IPS-18c (cell line): ENCODE measurements around the gene CMTR1.
"Not testable (repeated sequence)": the region's sequence is repeated elsewhere in the genome, so short reads cannot be mapped to it uniquely, and the experiment has no call there.

ENCODE experiments used
- H3K4me3 ChIP-seq: 2 replicates; pipeline ENCODE4 v1.7.0; 2013; ENCODE audit warnings: low read depth, mild to moderate bottlenecking, low read length, moderate library complexity; ENCODE audit not compliant: insufficient read depth
- H3K9me3 ChIP-seq: one replicate; pipeline ENCODE4 v1.6.1; 2013; ENCODE audit warnings: mild to moderate bottlenecking, low read length, moderate library complexity; ENCODE audit not compliant: control insufficient read depth, insufficient read depth

The CMTR1 gene

GRCh38 chr6:37426058-37426944 is 6.7 kb upstream of the CMTR1 start:
- H3K4me3 ChIP-seq: no peak overlapping the region
- H3K9me3 ChIP-seq: no peaks in the 10 kb centered on the region

- H3K9me3 ChIP-seq: no peaks in the 10 kb centered on the region
- no peak overlapping the region for H3K4me3 ChIP-seq
Observed at GRCh38 chr6:37426945-37427510, 6.0 kb upstream of the CMTR1 start.

- H3K4me3 ChIP-seq: no peak overlapping the region
- no peaks in the 10 kb centered on the region for H3K9me3 ChIP-seq
Observed at GRCh38 chr6:37429352-37429750, 3.7 kb upstream of the CMTR1 start.

- peak overlapping the region; percentile 86; the same call in 1 of the 2 replicates for H3K4me3 ChIP-seq
- H3K9me3 ChIP-seq: no peaks in the 10 kb centered on the region
Observed at GRCh38 chr6:37432590-37432915, 468 bp upstream of the CMTR1 start.

GRCh38 chr6:37433657-37434271 is 743 bp downstream of the CMTR1 start:
- Histone ChIP-seq H3K4me3 (peak overlapping the region; percentile 86), H3K9me3 (no peaks in the 10 kb centered on the region)

GRCh38 chr6:37435373-37435772 is 2.4 kb downstream of the CMTR1 start:
- Histone ChIP-seq H3K9me3 (no peaks in the 10 kb centered on the region), H3K4me3 (no peak overlapping the region)

- Histone ChIP-seq H3K9me3 (no peaks in the 10 kb centered on the region), H3K4me3 (no peak overlapping the region)
Observed at GRCh38 chr6:37435816-37436215, 2.8 kb downstream of the CMTR1 start.

- H3K4me3 ChIP-seq: no peak overlapping the region
- no peaks in the 10 kb centered on the region for H3K9me3 ChIP-seq
Observed at GRCh38 chr6:37438930-37439329, 5.9 kb downstream of the CMTR1 start.

- Histone ChIP-seq H3K4me3 (no peak overlapping the region), H3K9me3 (no peaks in the 10 kb centered on the region)
Observed at GRCh38 chr6:37441651-37442050, 8.6 kb downstream of the CMTR1 start.

- Histone ChIP-seq H3K4me3 (no peak overlapping the region), H3K9me3 (no peaks in the 10 kb centered on the region)
Observed at GRCh38 chr6:37442416-37443215, 9.6 kb downstream of the CMTR1 start.

- not testable (repeated sequence) for H3K9me3 ChIP-seq, H3K4me3 ChIP-seq
Observed at GRCh38 chr6:37443216-37443542, 10.2 kb downstream of the CMTR1 start.

GRCh38 chr6:37449984-37450383 is 17.0 kb downstream of the CMTR1 start:
- Histone ChIP-seq H3K9me3 (no peaks in the 10 kb centered on the region), H3K4me3 (no peak overlapping the region)

GRCh38 chr6:37451441-37452193 is 18.6 kb downstream of the CMTR1 start:
- no peaks in the 10 kb centered on the region for H3K9me3 ChIP-seq
- no peak overlapping the region for H3K4me3 ChIP-seq

- no peaks in the 10 kb centered on the region for H3K9me3 ChIP-seq
- no peak overlapping the region for H3K4me3 ChIP-seq
Observed at GRCh38 chr6:37452522-37452921, 19.5 kb downstream of the CMTR1 start.

- Histone ChIP-seq H3K4me3 (no peak overlapping the region), H3K9me3 (no peaks in the 10 kb centered on the region)
Observed at GRCh38 chr6:37454420-37455140, 21.6 kb downstream of the CMTR1 start.

GRCh38 chr6:37456126-37456525 is 23.1 kb downstream of the CMTR1 start:
- Histone ChIP-seq H3K9me3 (no peaks in the 10 kb centered on the region), H3K4me3 (no peak overlapping the region)
